Left lobe of liver (tissue), 2 donors: Measurements from ENCODE around the gene PPFIBP2. TPM values are rescaled to one million over a fixed set of nuclear protein-coding genes. Genes with fewer than 3 reads are reported as not detected.
A peak's percentile ranks its signal among the peaks of the same experiment; 100 is the strongest.

Experiments used
- ATAC-seq: fragments of 200-7000 bp; cut with Tn5 transposase; one replicate; pipeline ENCODE4 v1.9.1; 2020; ENCODE audit warnings: mild to moderate bottlenecking, moderate library complexity
- DNase-seq: peaks from one replicate; pipeline ENCODE4 v3.0.0-alpha.2; 2020; ENCODE audit warnings: low spot score
- total RNA-seq: library from RNA; stranded (reverse); gene quantifications from one replicate; pipeline ENCODE4 v1.2.1, GENCODE V29; 2021
- donor health status: DM: no; HTN: no; CAD: no; lungs with moderate emphysema.
- donor health status: DM: no; HTN: yes; CAD: no.

The PPFIBP2 gene
- total RNA-seq, 1 donor from 2014 or later: 25.2 TPM

DNA sequence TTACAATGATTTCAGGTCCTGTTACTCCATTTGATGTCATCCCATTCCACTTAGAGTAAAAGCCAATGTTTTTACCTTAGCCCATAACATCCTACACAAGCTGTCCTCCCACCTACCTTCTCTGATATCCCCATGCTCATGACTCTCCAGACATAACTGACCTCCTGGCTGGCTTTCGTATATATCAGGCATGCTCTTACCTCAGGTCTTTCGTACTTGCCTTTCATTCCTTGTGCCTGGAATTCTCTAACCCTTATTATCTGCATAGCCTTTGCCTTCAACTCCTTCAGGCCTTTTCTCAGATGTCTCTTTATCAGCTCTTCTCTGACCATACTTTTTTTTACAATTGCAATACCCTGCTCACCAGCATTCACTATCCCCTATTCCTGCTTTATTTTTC, 169.8 kb downstream of the PPFIBP2 start:
- DNase-seq (no peak), ATAC-seq (no peak)

DNA sequence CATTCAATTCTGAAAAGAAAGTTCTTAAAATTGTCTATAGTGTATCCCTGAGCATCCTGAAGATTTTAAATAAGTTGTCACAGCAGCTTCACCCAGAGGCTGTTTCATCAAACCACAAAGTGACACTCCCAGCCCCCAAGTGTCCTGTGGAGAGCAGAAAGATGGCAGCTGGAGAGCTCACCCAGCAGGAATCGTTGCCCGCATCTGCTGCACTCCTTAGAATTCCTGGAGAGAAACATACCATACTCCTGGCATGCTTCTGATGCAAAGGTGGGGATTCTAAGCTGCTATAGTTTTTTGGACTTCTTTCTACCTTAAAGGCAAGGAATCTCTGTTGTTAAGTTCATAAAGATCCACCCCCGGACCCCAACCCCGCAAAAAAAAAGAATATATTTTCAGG, 173.0 kb downstream of the PPFIBP2 start:
- no peak for DNase-seq
- no peak for ATAC-seq

DNA sequence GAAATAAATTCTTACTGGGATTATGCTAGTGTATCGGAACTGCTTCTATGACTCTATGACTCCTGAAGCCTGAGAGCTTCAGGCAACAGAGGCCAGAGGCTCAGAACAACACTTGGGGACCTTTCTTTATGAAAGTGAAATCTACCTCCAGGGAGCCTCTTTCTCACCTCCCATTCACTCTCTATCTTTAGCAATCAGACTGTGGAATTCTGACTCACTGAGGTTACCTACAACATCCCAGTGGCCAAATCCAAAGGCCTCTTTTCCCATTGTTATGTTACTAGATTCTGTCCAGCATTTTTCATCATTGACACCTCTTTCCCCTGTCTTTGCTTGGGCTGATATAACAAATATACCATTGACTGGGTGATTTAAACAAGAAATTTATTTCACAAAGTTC, 173.6 kb downstream of the PPFIBP2 start:
- ATAC-seq: no peak
- DNase-seq: no peak

DNA sequence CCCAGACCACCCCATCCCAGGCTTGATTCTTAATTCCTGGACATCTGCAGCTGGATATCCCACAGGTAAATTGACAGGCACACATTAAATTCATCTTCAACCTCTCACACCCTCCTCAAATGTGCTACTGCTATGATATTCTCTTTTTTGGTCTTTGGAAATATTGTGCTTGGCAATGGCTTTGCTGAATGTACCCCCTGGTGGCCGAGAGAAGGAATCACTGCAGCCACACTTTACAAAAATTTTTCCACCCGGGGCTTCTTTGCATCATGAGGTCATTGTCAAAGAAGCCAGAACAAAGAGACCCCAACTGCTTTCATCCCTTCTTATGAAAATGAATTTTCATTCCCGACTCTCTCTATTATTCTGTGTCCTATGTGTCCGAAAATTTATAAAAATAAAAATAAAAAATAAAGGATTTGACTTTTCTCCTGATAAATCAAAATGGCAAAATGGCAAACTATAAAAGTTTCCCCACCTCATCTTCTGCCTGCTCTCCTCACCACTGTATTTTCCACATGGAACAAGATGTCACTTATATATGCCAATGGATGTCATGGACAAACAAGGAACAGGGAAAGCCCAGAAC, 174.5 kb downstream of the PPFIBP2 start:
- ATAC-seq (peak; percentile 88), DNase-seq (no peak)

DNA sequence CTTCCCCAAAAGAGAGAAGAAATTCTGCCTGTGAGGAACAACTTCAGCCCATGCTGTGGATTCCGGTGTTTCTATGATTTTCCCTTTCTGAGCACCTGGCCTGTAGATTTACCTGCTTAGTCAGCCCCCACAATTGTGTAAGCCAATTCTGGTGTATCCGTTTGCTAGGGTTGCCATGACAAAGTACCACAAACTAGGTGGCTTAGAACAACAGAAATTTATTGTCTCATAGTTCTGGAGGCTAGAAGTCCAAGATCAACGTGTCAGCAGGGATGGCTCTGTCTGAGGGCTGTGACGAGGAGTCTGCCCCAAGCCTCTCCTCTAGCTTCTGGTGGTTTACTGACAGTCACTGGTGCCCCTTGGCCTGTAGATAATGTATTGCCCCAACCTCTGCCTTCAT, 175.4 kb downstream of the PPFIBP2 start:
- ATAC-seq: no peak
- no peak for DNase-seq

DNA sequence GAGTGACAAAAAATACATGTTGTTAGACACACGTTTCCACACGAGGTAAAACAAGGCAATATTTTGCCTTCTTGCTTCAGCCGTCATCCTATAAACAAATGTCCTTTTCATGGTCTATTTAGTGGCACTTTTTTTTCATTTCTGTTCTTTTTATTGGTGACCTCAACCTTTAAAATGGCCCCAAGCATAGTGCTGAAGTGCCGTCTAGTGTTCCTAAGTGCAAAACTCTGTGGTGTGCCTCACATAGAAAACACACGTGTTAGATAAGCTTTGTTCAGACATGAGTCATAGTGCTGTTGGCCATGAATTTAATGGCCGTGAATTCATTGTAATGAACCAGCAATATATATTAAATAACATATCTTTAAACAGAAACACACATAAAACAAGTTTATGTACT, 176.8 kb downstream of the PPFIBP2 start:
- DNase-seq: no peak

DNA sequence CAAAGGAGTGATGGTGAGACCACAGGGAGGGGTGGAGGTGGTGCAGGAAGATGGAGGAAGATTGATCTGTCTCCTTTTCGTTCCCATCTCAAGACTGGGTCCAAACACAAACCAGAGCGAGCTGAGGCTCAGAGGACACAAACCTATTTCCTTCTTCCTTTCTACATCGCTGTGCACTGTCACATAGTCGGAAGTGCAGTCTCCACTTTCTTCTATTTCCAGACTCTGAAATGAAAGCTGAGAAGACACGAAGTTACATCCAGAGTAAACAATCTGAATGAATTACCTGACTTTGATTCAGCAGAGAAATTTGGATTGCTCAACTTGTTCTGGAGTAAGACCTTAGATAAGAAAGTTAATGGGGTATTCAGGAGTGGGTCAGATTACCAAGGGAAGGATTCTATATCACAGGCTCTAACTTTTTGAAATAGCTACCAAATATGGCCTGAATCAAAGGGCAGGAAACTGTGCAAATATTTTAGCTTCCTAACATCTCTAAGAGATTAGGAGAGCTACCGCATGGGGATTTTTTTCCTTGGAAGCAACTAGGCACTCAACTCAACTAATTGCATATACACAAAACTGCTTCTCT, 178.1 kb downstream of the PPFIBP2 start:
- ATAC-seq: no peak
- DNase-seq: no peak

More for the DNA sequence above, 176.8 kb downstream of the PPFIBP2 start:
- ATAC-seq: no peak

DNA sequence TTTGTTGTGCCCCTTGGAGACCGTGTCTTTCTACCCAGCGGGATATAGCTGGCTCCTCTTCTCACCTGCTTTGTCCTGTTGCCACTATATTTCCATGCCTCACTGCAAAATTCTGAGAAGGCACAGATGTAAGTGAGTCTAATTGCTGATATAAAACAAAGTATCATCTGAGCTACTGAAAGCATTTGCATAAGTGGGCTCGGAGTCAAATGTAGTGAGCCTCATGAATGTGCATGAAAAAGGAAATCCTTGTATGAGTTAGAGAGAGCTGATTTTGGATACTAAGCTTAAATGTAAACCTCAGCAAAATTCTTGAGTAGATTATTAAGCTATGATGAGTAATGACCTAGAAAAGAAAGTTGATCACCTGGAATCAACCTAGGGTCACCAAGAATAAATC, 178.6 kb downstream of the PPFIBP2 start:
- ATAC-seq (no peak), DNase-seq (no peak)

DNA sequence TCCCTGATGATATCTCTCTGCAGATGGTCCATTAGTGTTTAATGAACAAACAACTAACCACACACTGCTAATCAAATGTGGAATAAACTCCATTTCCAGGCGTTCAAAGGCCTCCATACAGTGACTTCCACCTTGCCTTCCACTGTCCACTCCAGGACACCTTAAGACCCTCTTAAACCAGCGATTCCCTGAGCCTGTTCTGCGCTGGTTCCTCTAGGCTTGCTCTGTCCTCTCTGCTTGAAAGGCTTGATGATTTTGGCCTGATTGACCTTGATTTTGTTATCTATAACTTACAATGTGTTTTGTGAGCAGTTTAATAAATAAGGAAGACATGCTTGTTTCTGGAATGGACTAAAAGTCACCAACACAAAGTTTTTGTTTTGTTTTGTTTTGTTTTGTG, 180.4 kb downstream of the PPFIBP2 start:
- ATAC-seq: no peak
- DNase-seq: no peak

DNA sequence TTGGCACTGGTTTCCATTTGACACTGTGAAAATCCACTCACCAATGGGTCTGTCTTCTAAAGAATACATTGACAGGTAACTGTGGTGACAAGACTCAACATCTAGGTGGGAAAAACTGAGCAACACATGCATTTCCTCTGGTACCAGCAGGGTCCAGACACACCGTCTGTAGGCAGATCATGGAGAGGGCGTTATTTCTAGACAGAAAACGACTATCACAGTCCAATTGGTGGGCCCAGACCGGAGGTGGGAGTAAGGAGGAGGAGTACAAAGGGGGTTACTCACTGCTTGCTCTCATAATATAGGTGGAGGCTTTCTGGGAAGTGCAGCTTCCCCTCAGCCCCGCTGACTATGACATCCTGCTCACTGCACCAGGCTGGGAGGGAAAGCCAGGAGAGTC, 182.6 kb downstream of the PPFIBP2 start:
- ATAC-seq (no peak), DNase-seq (no peak)

Other genes with a start within 250 kb of the PPFIBP2 start
- 2.2 TPM for gene OLFML1, start 28.5 kb upstream of the PPFIBP2 start, total RNA-seq
- gene CYB5R2, start 159.5 kb downstream of the PPFIBP2 start, total RNA-seq: 2.8 TPM
- not detected for gene OVCH2, start 192.5 kb downstream of the PPFIBP2 start, total RNA-seq